ENCODE results near the gene LAMA5.

LAMA5 gene

GRCh38 chr20:62275219-62275618 is 91.9 kb downstream of the LAMA5 start:
- TF ChIP-seq CTCF (IDR thresholded peaks at IDR 0.05; ENCODE audit: low read depth, low read length, missing control alignments) = no peak

GRCh38 chr20:62274332-62274950 is 92.7 kb downstream of the LAMA5 start:
- in situ Hi-C loops (cut with HindIII; ENCODE audit: low sequenced_read_pairs) = no loop called here
- no peak for TF ChIP-seq CTCF (IDR thresholded peaks at IDR 0.05; ENCODE audit: low read depth, low read length, missing control alignments)
- no peak overlapping the region for H3K4me3 ChIP-seq (ENCODE audit: low read depth, low read length)
- DNase-seq (ENCODE audit: low read depth) = no peak

More at GRCh38 chr20:62275219-62275618, 91.9 kb downstream of the LAMA5 start:
- in situ Hi-C loops (cut with HindIII; ENCODE audit: low sequenced_read_pairs) = loop anchor here (25.0 kb wide), 1 partner anchor 112 kb away; the partner anchor contains the start of gene RPS21
- no peak overlapping the region for H3K4me3 ChIP-seq (ENCODE audit: low read depth, low read length)
- no peak for DNase-seq (ENCODE audit: low read depth)

- no peak for DNase-seq (ENCODE audit: low read depth)
- in situ Hi-C loops (cut with HindIII; ENCODE audit: low sequenced_read_pairs) = no loop called here
- TF ChIP-seq CTCF (IDR thresholded peaks at IDR 0.05; ENCODE audit: low read depth, low read length, missing control alignments) = no peak
- H3K4me3 ChIP-seq (ENCODE audit: low read depth, low read length) = no peak overlapping the region
These were observed 93.7 kb downstream of the LAMA5 start for GRCh38 chr20:62273416-62273815.

GRCh38 chr20:62272200-62272599 is 94.9 kb downstream of the LAMA5 start:
- TF ChIP-seq CTCF (IDR thresholded peaks at IDR 0.05; ENCODE audit: low read depth, low read length, missing control alignments) = no peak
- no peak for DNase-seq (ENCODE audit: low read depth)
- in situ Hi-C loops (cut with HindIII; ENCODE audit: low sequenced_read_pairs) = no loop called here
- no peak overlapping the region for H3K4me3 ChIP-seq (ENCODE audit: low read depth, low read length)

- H3K4me3 ChIP-seq (ENCODE audit: low read depth, low read length) = no peak overlapping the region
- in situ Hi-C loops (cut with HindIII; ENCODE audit: low sequenced_read_pairs) = no loop called here
- TF ChIP-seq CTCF (IDR thresholded peaks at IDR 0.05; ENCODE audit: low read depth, low read length, missing control alignments) = no peak
These were observed 97.2 kb downstream of the LAMA5 start for GRCh38 chr20:62269871-62270270.

GRCh38 chr20:62269378-62269777 is 97.7 kb downstream of the LAMA5 start:
- in situ Hi-C loops (cut with HindIII; ENCODE audit: low sequenced_read_pairs) = no loop called here
- no peak for DNase-seq (ENCODE audit: low read depth)
- no peak overlapping the region for H3K4me3 ChIP-seq (ENCODE audit: low read depth, low read length)
- TF ChIP-seq CTCF (IDR thresholded peaks at IDR 0.05; ENCODE audit: low read depth, low read length, missing control alignments) = no peak

More at GRCh38 chr20:62269871-62270270, 97.2 kb downstream of the LAMA5 start:
- DNase-seq (ENCODE audit: low read depth) = no peak

Data from astrocyte of the cerebellum (primary cell).